ENCODE results near the gene FKBP2.

The FKBP2 gene

DNA sequence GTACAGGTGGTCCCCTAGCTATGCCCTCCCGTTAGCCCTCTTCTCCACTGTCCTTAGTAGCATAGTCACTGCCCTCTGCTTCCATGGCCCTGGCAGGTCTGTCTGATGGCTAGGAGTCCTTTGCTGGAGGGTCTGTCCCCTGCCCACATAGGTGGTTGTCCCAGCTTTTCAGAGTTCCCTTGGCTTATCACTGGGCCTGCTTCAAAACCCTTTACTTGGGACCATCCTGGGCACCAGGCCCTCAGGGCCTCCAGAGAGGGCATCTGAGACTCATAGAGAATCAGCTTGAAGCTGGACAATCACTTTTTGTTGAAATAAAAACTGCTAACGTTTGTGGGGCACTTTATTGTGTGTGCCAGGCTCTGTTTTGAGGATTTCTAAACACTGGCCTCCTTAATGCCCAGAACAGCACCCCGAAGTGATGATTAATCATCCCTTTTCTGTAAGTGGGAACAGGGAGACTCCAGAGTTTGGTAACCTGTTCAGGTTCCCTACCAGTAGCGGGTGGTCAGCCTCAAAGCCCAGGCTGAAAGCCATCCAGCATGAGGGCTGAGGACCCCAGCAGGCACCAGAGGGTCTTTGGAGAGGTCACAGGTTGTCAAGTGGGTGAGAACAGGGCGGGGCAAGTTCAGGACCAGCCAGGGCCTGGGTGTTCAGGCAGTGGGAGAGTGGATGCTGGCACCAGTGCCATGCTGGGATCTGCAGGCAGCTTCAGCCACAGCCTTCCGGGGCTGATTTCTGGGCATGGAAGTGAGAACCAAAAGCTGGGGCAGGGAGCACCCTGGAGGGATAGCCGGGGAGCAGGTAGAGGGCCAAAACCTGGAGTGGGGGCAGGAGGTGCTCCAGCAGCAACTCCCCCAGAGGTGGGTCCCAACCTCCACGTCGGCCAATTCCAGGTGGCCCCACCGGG is 49.7 kb downstream of the FKBP2 start:
- no peak overlapping the region for H2AFZ ChIP-seq (ENCODE audit: low read length)
- TF ChIP-seq EZH2 (IDR thresholded peaks at IDR 0.05; ENCODE audit: borderline replicate concordance, low read length), result no peak
- TF ChIP-seq, protein P1, sequence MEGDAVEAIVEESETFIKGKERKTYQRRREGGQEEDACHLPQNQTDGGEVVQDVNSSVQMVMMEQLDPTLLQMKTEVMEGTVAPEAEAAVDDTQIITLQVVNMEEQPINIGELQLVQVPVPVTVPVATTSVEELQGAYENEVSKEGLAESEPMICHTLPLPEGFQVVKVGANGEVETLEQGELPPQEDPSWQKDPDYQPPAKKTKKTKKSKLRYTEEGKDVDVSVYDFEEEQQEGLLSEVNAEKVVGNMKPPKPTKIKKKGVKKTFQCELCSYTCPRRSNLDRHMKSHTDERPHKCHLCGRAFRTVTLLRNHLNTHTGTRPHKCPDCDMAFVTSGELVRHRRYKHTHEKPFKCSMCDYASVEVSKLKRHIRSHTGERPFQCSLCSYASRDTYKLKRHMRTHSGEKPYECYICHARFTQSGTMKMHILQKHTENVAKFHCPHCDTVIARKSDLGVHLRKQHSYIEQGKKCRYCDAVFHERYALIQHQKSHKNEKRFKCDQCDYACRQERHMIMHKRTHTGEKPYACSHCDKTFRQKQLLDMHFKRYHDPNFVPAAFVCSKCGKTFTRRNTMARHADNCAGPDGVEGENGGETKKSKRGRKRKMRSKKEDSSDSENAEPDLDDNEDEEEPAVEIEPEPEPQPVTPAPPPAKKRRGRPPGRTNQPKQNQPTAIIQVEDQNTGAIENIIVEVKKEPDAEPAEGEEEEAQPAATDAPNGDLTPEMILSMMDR (IDR thresholded peaks at IDR 0.05; ENCODE audit: low read length), result no peak
- H3K9me3 ChIP-seq (ENCODE audit: low read length), result no peaks in the 10 kb centered on the region
- no peak overlapping the region for H3K27ac ChIP-seq (ENCODE audit: low read depth, low read length, poor library complexity, severe bottlenecking)
- no peaks in the 10 kb centered on the region for H3K79me2 ChIP-seq (ENCODE audit: insufficient read depth, low read length)
- no peak overlapping the region for H3K9ac ChIP-seq (ENCODE audit: low read length)
- H3K4me2 ChIP-seq (ENCODE audit: low read length), result no peak overlapping the region
- H4K20me1 ChIP-seq (ENCODE audit: insufficient read depth, low read length), result no peaks in the 10 kb centered on the region
- no peaks in the 10 kb centered on the region for H3K9me2 ChIP-seq (ENCODE audit: low read depth, low read length)
- H3F3A ChIP-seq (ENCODE audit: insufficient read depth, low read length), result no peaks in the 10 kb centered on the region
- H3K4me3 ChIP-seq (ENCODE audit: low read depth, low read length, poor library complexity, severe bottlenecking), result no peak overlapping the region
- no peaks in the 10 kb centered on the region for H3K36me3 ChIP-seq (ENCODE audit: insufficient read depth, low read length)
- peaks cover 6% of the 10 kb centered on the region for H3K4me1 ChIP-seq (ENCODE audit: insufficient read depth, low read length, severe bottlenecking)
- H3K27me3 ChIP-seq (ENCODE audit: insufficient read depth, low read length), result peaks cover 8% of the 10 kb centered on the region; the same call in 1 of the 2 replicates

GRCh38 chr11:64291262-64291751 is 50.4 kb downstream of the FKBP2 start, which contains the start of gene KCNK4:
Gene KCNK4 (plus strand): TSS chr11:64291302. CDS start chr11:64293019, 1,717 bp downstream.
- Histone ChIP-seq H3K36me3 (ENCODE audit: insufficient read depth, low read length) (no peaks in the 10 kb centered on the region), H3K4me1 (ENCODE audit: insufficient read depth, low read length, severe bottlenecking) (peaks cover 1% of the 10 kb centered on the region), H3K9me3 (ENCODE audit: low read length) (no peaks in the 10 kb centered on the region), H3K9me2 (ENCODE audit: low read depth, low read length) (no peaks in the 10 kb centered on the region), H3K27me3 (ENCODE audit: insufficient read depth, low read length) (peaks cover 8% of the 10 kb centered on the region; the same call in 1 of the 2 replicates), H3K9ac (ENCODE audit: low read length) (no peak within 1 kb of the TSS), H3K79me2 (ENCODE audit: insufficient read depth, low read length) (no peaks in the 10 kb centered on the region), H3F3A (ENCODE audit: insufficient read depth, low read length) (no peaks in the 10 kb centered on the region), H3K4me3 (ENCODE audit: low read depth, low read length, poor library complexity, severe bottlenecking) (no peak within 1 kb of the TSS), H4K20me1 (ENCODE audit: insufficient read depth, low read length) (no peaks in the 10 kb centered on the region), H2AFZ (ENCODE audit: low read length) (no peak within 1 kb of the TSS), H3K27ac (ENCODE audit: low read depth, low read length, poor library complexity, severe bottlenecking) (no peak within 1 kb of the TSS), H3K4me2 (ENCODE audit: low read length) (no peak within 1 kb of the TSS)
- TF ChIP-seq, protein P1 (IDR thresholded peaks at IDR 0.05; ENCODE audit: low read length), result no peak

DNA sequence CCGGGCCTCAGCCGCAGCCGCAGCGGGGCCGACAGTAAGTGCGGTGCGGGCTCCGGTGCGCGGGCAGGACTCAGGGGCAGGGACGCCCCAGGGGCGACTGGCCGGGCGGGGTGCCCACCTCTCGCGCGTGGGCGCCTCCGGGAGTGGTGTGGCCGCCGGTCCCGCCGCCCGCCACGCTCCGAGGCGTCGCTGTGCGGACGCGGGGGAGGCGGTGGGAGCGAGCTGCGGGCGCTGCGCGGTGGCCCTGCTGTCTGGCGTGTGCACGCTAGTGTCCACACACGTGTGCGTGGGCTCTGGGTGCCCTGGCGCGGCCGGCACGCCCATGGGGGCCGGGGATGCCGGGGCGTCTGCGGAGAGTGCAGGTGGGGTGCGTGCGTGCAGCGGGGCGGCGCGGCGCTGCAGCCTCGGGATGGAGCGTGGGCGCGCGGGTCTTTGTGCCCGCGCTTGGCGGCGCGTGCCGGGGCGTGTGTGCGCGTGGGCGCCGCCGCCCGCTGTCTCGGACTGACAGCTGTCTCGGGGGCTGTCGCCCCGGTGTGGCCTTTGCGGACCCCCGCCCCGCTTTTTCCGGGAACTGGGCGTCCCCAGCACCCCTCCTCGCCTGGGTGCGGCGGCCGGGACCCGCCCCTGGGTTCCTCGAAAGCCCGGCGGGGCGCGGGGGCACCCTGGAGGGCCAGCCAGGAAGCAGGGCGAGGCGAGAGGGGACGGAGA is 51.0 kb downstream of the FKBP2 start:
- no peaks in the 10 kb centered on the region for H4K20me1 ChIP-seq (ENCODE audit: insufficient read depth, low read length)
- no peaks in the 10 kb centered on the region for H3K36me3 ChIP-seq (ENCODE audit: insufficient read depth, low read length)
- H3K27ac ChIP-seq (ENCODE audit: low read depth, low read length, poor library complexity, severe bottlenecking), result no peak overlapping the region
- H3K4me1 ChIP-seq (ENCODE audit: insufficient read depth, low read length, severe bottlenecking), result no peaks in the 10 kb centered on the region
- H3K9me2 ChIP-seq (ENCODE audit: low read depth, low read length), result no peaks in the 10 kb centered on the region
- no peak overlapping the region for H3K9ac ChIP-seq (ENCODE audit: low read length)
- H3K4me2 ChIP-seq (ENCODE audit: low read length), result no peak overlapping the region
- H3K4me3 ChIP-seq (ENCODE audit: low read depth, low read length, poor library complexity, severe bottlenecking), result no peak overlapping the region
- no peak for TF ChIP-seq EZH2 (IDR thresholded peaks at IDR 0.05; ENCODE audit: borderline replicate concordance, low read length)
- TF ChIP-seq, protein P1 (IDR thresholded peaks at IDR 0.05; ENCODE audit: low read length), result no peak
- no peaks in the 10 kb centered on the region for H3K79me2 ChIP-seq (ENCODE audit: insufficient read depth, low read length)
- no peak overlapping the region for H2AFZ ChIP-seq (ENCODE audit: low read length)
- no peaks in the 10 kb centered on the region for H3K9me3 ChIP-seq (ENCODE audit: low read length)
- no peaks in the 10 kb centered on the region for H3F3A ChIP-seq (ENCODE audit: insufficient read depth, low read length)
- H3K27me3 ChIP-seq (ENCODE audit: insufficient read depth, low read length), result peaks cover 8% of the 10 kb centered on the region; the same call in 1 of the 2 replicates

All from OCI-LY1 (cell line).